GM12891 (cell line): ENCODE results near the gene PCARE.

Experiments used
- DNase-seq: peaks from one replicate; pipeline ENCODE4 v3.0.0; 2011; ENCODE audit warnings: low spot score; ENCODE audit not compliant: insufficient read length
- FAIRE-seq: peaks from 2 replicates; lab custom pipeline; 2011; peaks lifted over from hg19 to GRCh38; lab: Jason Lieb, UNC
- PAX5 ChIP-seq: IDR thresholded peaks from 2 replicates; pipeline ENCODE4 v1.6.1; 2011; ENCODE audit warnings: low read length, moderate library complexity, mild to moderate bottlenecking; ENCODE audit not compliant: insufficient read depth, severe bottlenecking
- POLR2A ChIP-seq: IDR thresholded peaks from 2 replicates; pipeline ENCODE4 v1.6.1; 2011; ENCODE audit warnings: low read depth, low read length, control low read depth
- POLR2AphosphoS5 ChIP-seq: IDR thresholded peaks from 2 replicates; pipeline ENCODE4 v1.6.1; 2011; ENCODE audit warnings: low read depth, low read length, control low read depth
- POU2F2 ChIP-seq: IDR thresholded peaks from 2 replicates; pipeline ENCODE4 v1.6.1; 2011; ENCODE audit warnings: low read depth, mild to moderate bottlenecking, control low read depth, low read length, moderate library complexity
- SPI1 ChIP-seq: IDR thresholded peaks from 2 replicates; pipeline ENCODE4 v1.6.1; 2011; ENCODE audit warnings: low read depth, low read length, control low read depth
- TAF1 ChIP-seq: IDR thresholded peaks from 2 replicates; pipeline ENCODE4 v1.6.1; 2011; ENCODE audit warnings: low read depth, low read length, control low read depth

Gene PCARE

GRCh38 chr2:29057006-29057405 is 17.3 kb downstream of the PCARE start:
- no peak for DNase-seq
- no peak for FAIRE-seq
- TF ChIP-seq PAX5 (no peak), POLR2AphosphoS5 (no peak), POU2F2 (no peak), SPI1 (no peak), TAF1 (no peak), POLR2A (no peak)

- TF ChIP-seq SPI1 (no peak), TAF1 (no peak), POLR2AphosphoS5 (no peak), POU2F2 (no peak), PAX5 (no peak), POLR2A (no peak)
- DNase-seq (no peak), FAIRE-seq (no peak)
Observed at GRCh38 chr2:29056452-29056851, 17.9 kb downstream of the PCARE start.

- FAIRE-seq (no peak), DNase-seq (no peak)
- TF ChIP-seq POU2F2 (no peak), POLR2A (no peak), TAF1 (no peak), POLR2AphosphoS5 (no peak), SPI1 (no peak)
Observed at GRCh38 chr2:29055601-29056000, 18.7 kb downstream of the PCARE start.

GRCh38 chr2:29054430-29054829 is 19.9 kb downstream of the PCARE start:
- DNase-seq = no peak
- no peak for FAIRE-seq
- TF ChIP-seq POLR2A (no peak), TAF1 (no peak)

- no peak for TF ChIP-seq TAF1
- no peak for TF ChIP-seq PAX5
- TF ChIP-seq SPI1 = no peak
- no peak for TF ChIP-seq POLR2AphosphoS5
- no peak for TF ChIP-seq POU2F2
- no peak for TF ChIP-seq POLR2A
- DNase-seq (no peak), FAIRE-seq (no peak)
Observed at GRCh38 chr2:29053670-29054400, 20.5 kb downstream of the PCARE start.

GRCh38 chr2:29053223-29053622 is 21.1 kb downstream of the PCARE start:
- no peak for DNase-seq
- no peak for FAIRE-seq
- no peak for TF ChIP-seq PAX5
- no peak for TF ChIP-seq TAF1

- DNase-seq (no peak), FAIRE-seq (no peak)
- TF ChIP-seq SPI1 (no peak), POU2F2 (no peak), POLR2AphosphoS5 (no peak), PAX5 (no peak), TAF1 (no peak), POLR2A (no peak)
Observed at GRCh38 chr2:29052807-29053206, 21.5 kb downstream of the PCARE start.

GRCh38 chr2:29051730-29052129 is 22.6 kb downstream of the PCARE start:
- no peak for DNase-seq
- FAIRE-seq = no peak
- no peak for TF ChIP-seq POLR2A
- no peak for TF ChIP-seq PAX5
- no peak for TF ChIP-seq POU2F2
- TF ChIP-seq TAF1 = no peak
- no peak for TF ChIP-seq SPI1
- no peak for TF ChIP-seq POLR2AphosphoS5

GRCh38 chr2:29050591-29050990 is 23.7 kb downstream of the PCARE start:
- no peak for DNase-seq
- FAIRE-seq = no peak

More at GRCh38 chr2:29050591-29050990, 23.7 kb downstream of the PCARE start:
- no peak for TF ChIP-seq SPI1
- no peak for TF ChIP-seq POLR2A
- TF ChIP-seq POU2F2 = no peak
- TF ChIP-seq TAF1 = no peak
- TF ChIP-seq PAX5 = no peak
- TF ChIP-seq POLR2AphosphoS5 = no peak
